Osteocyte (in vitro differentiated cells): Measurements from ENCODE around the gene ICOS. TPM values are rescaled to one million over a fixed set of nuclear protein-coding genes. Genes with fewer than 3 reads are reported as not detected.
"Not testable (repeated sequence)": the region's sequence is repeated elsewhere in the genome, so short reads cannot be mapped to it uniquely, and the experiment has no call there.

Source experiments
- DNase-seq: peaks from one replicate; pipeline ENCODE4 v3.0.0; 2021; ENCODE audit warnings: mixed read lengths; ENCODE audit not compliant: unreplicated experiment; ENCODE audit errors: extremely low spot score
- H3K27ac Mint-ChIP-seq: one replicate; pipeline ENCODE4 v1.8.0; 2021; ENCODE audit warnings: mild to moderate bottlenecking, mixed read lengths; ENCODE audit not compliant: unreplicated experiment
- H3K27me3 Mint-ChIP-seq: one replicate; pipeline ENCODE4 v1.8.0; 2021; ENCODE audit warnings: mixed read lengths; ENCODE audit not compliant: unreplicated experiment
- H3K36me3 Mint-ChIP-seq: one replicate; pipeline ENCODE4 v1.8.0; 2021; ENCODE audit warnings: mixed read lengths; ENCODE audit not compliant: unreplicated experiment
- H3K4me1 Mint-ChIP-seq: one replicate; pipeline ENCODE4 v1.8.0; 2021; ENCODE audit warnings: mixed read lengths; ENCODE audit not compliant: unreplicated experiment
- H3K4me3 Mint-ChIP-seq: one replicate; pipeline ENCODE4 v1.8.0; 2021; ENCODE audit warnings: mild to moderate bottlenecking, moderate library complexity, mixed read lengths; ENCODE audit not compliant: unreplicated experiment
- H3K9me3 Mint-ChIP-seq: one replicate; pipeline ENCODE4 v1.8.0; 2021; ENCODE audit warnings: mixed read lengths; ENCODE audit not compliant: unreplicated experiment
- CTCF ChIP-seq: fragments of 200-600 bp; sonication (generic); IDR thresholded peaks from 2 replicates; pipeline ENCODE4 v1.5.0; 2021; ENCODE audit warnings: antibody characterized with exemption, mild to moderate bottlenecking, moderate library complexity
- total RNA-seq: library from RNA; stranded (reverse); gene quantifications from 2 replicates; pipeline ENCODE4 v1.2.1, GENCODE V29; 2021

Gene ICOS
- total RNA-seq, 1 donor from 2014 or later, result not detected

- no peak for DNase-seq
- Mint-ChIP-seq H3K4me3 (no peak overlapping the region), H3K9me3 (no peaks in the 10 kb centered on the region), H3K27me3 (peaks cover 10% of the 10 kb centered on the region), H3K36me3 (no peaks in the 10 kb centered on the region), H3K27ac (no peak overlapping the region), H3K4me1 (peaks cover 25% of the 10 kb centered on the region)
- TF ChIP-seq CTCF, result no peak
Measured at GRCh38 chr2:203935568-203935967, 995 bp upstream of the ICOS start.

DNA sequence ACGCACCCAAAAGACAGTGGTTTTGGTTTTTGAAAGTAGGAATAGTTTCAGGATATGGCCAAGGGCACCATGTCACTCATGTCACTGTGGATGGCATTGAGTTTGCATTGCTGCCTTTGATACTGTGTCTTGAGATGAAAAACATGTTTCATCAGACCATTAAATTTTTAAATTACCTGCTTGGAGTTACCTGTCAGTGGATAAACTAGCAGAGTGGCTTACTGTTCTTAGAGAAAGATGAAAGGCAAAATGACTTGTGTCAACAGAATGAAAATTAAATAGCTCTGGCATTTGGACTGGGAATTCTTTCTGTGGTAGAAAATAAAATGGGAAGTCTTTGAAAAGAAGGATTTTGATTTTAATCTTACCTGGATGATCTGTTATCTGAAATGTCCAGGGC lies 386 bp downstream of the ICOS start:
- no peak for DNase-seq
- H3K27ac Mint-ChIP-seq, result no peak overlapping the region
- H3K4me3 Mint-ChIP-seq, result no peak overlapping the region
- H3K9me3 Mint-ChIP-seq, result no peaks in the 10 kb centered on the region
- peaks cover 25% of the 10 kb centered on the region for H3K4me1 Mint-ChIP-seq
- H3K36me3 Mint-ChIP-seq, result no peaks in the 10 kb centered on the region
- TF ChIP-seq CTCF, result no peak
- peaks cover 10% of the 10 kb centered on the region for H3K27me3 Mint-ChIP-seq

GRCh38 chr2:203937788-203938187 lies 1.2 kb downstream of the ICOS start:
- Mint-ChIP-seq H3K4me1 (peaks cover 25% of the 10 kb centered on the region), H3K27me3 (peaks cover 10% of the 10 kb centered on the region), H3K4me3 (no peak overlapping the region), H3K9me3 (peaks cover under 1% of the 10 kb centered on the region), H3K27ac (no peak overlapping the region), H3K36me3 (no peaks in the 10 kb centered on the region)
- TF ChIP-seq CTCF, result no peak
- no peak for DNase-seq

DNA sequence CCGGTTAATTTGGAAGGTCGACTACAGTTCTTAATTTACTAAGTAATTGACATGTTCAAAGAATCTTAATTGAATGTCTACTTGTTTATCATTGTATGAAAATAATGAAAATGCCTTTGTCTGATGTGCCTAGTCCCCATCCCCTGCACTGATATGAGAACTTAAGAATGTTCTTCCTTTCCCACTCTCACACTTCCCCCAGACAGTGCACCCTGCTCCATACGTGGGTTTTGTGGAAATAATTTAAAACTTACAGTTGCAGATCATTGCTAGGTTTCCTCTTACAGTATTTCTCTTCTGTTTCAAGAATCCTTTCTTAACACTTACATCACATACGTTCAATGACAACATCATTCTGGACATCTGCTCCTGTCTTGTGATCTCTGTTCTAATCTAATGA lies 3.5 kb downstream of the ICOS start:
- no peak for DNase-seq
- Mint-ChIP-seq H3K4me3 (no peak overlapping the region), H3K27me3 (peaks cover 12% of the 10 kb centered on the region), H3K36me3 (no peaks in the 10 kb centered on the region), H3K4me1 (peaks cover 3% of the 10 kb centered on the region), H3K9me3 (peaks cover 8% of the 10 kb centered on the region), H3K27ac (no peak overlapping the region)
- no peak for TF ChIP-seq CTCF

DNA sequence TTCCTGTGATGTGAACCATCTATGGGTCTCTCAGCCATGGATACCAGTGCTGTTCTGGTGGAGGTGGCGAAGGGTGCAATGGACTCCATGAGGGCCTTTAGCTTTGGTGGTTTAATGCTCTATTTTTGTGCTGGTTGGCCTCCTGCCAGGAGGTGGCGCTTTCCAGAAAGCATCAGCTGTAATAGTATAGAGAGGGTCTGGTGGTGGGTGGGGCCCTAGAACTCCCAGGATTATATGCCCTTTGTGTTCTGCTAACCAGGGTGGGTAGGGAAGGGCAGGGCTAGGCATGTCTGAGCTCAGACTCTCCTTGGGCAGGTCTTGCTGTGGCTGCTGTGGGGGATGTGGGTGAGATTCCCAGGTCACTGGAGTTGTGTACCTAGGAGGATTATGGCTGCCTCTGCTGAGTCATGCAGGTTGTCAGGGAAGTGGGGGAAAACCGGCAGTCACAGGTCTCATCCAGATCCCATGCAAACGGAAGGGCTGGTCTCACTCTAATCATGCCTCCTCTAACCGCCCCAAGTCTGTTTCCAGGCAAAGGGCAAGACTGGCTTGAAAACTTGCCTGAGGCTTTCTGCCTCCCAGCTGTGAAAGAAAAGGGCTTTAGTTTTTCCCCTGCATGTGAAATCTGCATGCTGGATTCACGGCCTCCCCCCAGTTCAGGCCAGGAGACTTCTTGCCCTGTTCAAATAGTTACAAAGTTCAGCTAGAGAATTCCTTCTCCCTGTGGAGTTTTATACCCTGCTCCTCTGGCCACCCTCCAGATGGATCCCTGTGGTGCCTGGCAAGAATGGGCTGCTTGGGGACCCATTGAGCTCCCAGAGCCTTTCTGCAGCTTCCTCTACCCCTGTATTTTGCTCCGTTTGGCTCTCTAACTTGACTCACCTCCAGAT lies 7.2 kb downstream of the ICOS start:
- not testable (repeated sequence) for H3K4me1 Mint-ChIP-seq, H3K9me3 Mint-ChIP-seq, H3K27ac Mint-ChIP-seq, H3K36me3 Mint-ChIP-seq, H3K4me3 Mint-ChIP-seq, H3K27me3 Mint-ChIP-seq, DNase-seq
